HT-29 (cell line): ENCODE measurements around the gene SAC3D1. TPM values are rescaled to one million over a fixed set of nuclear protein-coding genes. Genes with fewer than 3 reads are reported as not detected.
"Not testable (repeated sequence)": the region's sequence is repeated elsewhere in the genome, so short reads cannot be mapped to it uniquely, and the experiment has no call there.

ENCODE experiments used
- DNase-seq: peaks from one replicate; pipeline ENCODE4 v3.0.0-alpha.2; 2015; ENCODE audit warnings: low spot score
- total RNA-seq: library from RNA; depleted of rRNA; stranded (reverse); fragments of >200 nt; shearing (Covaris generic); gene quantifications from 2 replicates; pipeline ENCODE4 v1.2.3, GENCODE V29; 2014

The SAC3D1 gene
- total RNA-seq, 1 experiment from 2014 or later: 52.4 TPM

- not testable (repeated sequence) for DNase-seq
Observed at GRCh38 chr11:65023502-65023901, 17.5 kb upstream of the SAC3D1 start.

DNA sequence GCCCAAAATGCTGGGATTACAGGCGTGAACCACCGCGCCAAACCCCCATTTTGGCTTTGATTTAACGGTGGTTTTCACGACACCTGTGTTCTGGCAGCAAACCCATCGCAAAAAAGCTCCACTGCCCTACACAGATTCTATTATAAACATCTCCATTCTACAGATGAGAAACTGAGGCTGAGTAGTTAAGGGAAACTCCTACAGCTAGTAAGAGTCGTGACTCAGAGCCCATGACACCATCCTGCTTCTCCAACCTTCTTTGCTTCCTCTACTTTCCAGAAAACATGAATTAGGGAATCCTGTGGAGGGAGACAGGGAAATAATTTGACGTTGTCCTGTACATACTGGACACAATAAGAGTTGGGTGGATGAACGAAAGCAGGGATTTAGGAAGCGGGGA is 14.2 kb upstream of the SAC3D1 start:
- DNase-seq: no peak

DNA sequence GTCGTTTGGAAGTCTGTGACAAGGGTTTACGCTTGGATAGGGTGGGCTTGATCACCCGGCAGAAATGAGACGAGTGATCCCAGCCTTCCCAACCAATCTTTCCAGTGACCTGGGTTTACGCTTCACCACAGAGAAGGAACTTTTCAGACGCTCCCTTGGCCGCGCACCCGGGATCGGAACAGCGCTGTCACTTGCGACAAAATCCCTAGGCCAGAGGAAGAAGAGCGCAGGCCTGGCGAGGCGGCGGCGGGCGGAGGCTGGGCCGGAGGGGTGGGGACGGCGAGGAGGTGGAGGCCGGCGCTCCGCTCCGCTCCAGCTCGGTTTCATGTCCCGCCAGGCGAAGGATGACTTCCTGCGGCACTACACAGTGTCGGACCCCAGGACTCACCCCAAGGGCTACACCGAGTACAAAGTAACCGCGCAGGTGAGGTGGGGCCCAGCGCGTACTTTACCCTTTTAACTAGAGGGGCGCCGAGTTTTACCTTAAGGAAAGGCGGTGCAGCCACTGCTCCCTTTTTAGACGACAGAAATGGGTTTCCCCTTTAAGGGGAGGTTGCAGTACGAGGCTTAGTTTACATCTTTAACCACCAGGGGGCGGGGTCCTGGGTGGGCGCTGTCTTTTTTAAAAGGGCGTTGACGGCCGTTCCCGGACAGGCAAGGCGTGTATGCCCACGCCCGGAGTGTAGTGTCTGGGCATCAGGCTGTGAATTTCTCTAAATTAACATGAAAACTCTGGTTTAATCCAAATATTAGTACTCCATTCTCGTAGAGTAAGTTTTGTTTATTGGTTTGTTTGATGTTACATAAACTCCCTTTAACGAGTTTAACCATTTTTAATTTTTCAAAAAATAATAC is 13.6 kb upstream of the SAC3D1 start, which contains the start of gene SNX15:
SNX15 (plus strand) TSS at position 227 of the 855 bp plus-strand sequence; CDS start at position 326, 99 bp downstream.
- DNase-seq: peak; percentile 99

- DNase-seq: no peak
Observed at GRCh38 chr11:65032216-65032615, 8.8 kb upstream of the SAC3D1 start.

DNA sequence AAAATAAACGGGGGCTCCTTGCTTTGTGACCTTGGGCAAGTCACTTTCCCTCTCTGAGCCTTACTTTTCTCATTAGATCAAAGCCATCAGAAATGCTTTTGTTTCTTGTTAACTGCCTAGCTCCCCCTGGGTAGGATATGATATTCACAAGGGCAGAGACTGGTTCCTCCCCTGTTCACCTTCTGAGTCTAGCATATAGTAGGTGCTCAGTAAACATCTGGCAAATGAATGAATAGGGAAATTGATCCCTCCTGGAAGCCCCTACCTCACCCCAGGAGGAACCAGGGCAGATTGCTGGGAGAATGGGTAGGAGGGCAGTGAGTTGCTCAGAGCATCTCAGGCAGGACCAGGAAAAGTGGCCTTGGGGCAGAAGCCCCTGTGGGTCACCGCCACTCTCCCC is 6.6 kb upstream of the SAC3D1 start:
- DNase-seq: no peak

DNA sequence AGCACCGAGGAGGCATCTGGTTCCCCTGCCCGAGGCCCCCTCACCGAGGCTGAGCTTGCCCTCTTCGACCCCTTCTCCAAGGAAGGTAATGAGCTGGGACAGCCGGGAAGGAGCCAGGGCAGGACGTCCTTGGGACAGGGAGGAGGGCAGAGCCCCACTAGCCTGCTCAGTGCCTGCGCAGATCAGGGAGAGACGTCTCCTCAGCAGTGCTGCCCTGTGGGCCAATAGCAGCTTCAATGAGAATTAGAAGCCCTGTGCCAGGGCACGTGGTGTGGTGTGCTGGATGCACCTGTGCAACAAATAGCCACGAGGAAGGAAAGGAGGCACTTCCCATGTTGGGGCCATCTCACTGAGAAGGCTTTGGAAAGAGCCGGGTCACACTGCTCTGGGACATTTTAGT is 5.4 kb upstream of the SAC3D1 start:
- no peak for DNase-seq

GRCh38 chr11:65036931-65037330 is 4.1 kb upstream of the SAC3D1 start:
- DNase-seq: peak; percentile 22

- DNase-seq: no peak
Observed at GRCh38 chr11:65040520-65040846, 527 bp upstream of the SAC3D1 start.

- DNase-seq: no peak
Observed at GRCh38 chr11:65042891-65043290, 1.9 kb downstream of the SAC3D1 start.

- DNase-seq: no peak
Observed at GRCh38 chr11:65043881-65044501, 3.0 kb downstream of the SAC3D1 start.

DNA sequence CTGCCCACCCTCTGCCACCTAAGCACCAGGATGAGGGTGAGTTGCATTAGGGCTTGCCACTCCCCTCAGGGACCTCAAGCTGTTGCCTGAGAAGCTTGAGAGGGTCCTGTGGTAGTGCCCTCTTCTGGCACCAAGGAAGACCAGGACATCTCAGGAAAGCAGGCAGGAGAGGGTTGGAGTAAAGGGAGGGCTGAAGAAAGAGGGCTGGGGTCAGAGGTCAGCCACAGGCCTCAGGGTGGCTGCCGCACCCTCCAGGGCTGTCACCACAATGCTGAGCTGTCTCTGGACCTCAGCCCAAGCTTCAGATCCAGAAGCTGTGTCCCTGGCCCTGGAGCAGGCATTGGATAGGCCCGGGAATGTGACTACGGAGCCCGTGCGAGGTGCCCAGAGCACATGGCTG is 4.1 kb downstream of the SAC3D1 start:
- DNase-seq: no peak

DNA sequence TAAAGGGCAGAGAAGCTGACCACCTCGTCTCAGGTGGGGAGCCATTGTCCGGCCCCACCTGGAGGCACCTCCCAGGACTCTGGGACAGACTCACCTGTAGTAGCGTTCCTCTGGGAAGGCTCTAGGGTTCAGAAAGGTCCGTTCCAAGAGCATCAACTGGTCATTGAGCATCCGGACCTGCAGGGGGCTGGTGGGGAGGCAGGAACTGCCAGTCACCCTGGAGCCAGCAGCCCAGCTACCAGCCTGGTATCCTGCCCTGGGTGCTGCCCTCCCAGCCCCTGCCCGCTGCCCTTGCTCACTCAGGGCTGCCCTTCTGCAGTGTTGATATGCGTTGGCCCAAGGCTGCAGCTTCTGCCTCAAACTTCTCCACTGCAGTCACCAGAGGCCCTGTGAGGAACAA is 4.7 kb downstream of the SAC3D1 start:
- DNase-seq: no peak

- no peak for DNase-seq
Observed at GRCh38 chr11:65047581-65048422, 6.8 kb downstream of the SAC3D1 start.

DNA sequence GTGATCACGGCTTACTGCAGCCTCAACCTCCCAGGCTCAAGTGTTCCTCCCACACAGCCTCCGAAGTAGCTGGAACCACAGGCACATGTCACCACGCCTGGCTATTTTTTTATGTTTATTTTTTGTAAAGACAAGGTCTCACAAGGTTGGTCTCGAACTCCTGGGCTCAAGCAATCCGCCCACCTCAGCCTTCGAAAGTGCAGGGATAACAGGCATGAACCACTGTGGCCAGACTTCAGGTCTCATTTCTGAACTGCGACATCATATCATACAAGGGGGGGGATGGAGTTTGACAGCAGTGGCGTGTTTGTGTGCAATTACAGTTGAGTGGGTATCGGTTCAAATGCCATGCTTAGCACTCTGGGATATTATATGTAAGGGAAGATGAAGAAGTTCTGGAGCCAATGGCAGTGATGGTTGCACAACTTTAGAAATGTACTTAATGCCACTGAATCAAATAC is 10.4 kb downstream of the SAC3D1 start:
- DNase-seq: no peak

DNA sequence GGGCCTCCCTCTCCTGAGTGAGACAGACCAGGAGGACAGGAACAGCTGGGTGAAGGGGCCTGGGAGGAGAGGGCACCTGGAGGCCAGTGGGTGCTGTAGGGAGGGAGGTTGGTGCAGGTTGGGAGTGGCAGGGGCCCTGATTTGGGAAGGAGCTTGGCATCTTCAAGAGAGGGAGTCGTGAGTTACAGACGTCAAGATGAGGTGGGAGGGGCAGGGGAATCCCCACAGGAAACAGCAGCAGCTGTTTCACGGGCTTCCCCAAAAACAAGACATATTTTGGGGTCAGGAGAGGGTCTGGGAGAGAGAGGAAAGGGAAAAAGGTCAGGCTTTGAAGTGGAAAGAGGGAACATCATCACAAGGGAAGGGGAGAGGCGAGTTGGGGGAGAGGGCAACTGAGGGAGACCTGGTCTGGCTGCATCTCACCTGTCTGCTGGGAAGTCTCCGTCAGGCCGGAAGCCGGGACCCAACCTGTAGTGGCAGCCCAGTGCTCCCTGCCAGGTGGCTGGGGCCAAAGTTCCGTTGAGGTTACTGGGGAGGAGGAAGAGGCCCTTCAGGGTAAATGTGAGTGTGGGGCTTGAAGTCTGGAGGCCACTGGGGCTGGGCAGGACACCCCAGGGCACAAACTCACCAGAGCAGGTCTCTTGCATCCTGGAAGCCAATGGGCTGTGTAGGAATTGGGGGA is 13.0 kb downstream of the SAC3D1 start:
- no peak for DNase-seq

DNA sequence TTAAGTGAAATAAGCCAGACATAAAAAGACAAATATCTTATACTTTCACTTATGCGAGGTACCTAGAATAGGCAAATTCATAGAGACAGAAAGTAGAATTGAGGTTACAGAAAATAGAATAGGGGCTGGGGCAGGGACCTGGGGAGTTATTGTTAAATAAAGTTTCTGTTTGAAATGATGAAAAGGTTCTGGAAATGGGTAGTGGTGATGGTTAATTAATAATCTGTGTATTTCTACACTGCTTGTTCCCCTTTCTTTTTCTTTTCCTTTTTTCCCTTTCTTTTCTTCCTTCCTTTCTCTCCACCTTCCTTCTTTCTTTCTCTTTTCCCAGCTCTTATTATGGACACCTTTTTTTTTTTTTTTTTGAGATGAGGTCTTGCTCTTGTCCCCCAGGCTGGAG is 14.5 kb downstream of the SAC3D1 start:
- no peak for DNase-seq

DNA sequence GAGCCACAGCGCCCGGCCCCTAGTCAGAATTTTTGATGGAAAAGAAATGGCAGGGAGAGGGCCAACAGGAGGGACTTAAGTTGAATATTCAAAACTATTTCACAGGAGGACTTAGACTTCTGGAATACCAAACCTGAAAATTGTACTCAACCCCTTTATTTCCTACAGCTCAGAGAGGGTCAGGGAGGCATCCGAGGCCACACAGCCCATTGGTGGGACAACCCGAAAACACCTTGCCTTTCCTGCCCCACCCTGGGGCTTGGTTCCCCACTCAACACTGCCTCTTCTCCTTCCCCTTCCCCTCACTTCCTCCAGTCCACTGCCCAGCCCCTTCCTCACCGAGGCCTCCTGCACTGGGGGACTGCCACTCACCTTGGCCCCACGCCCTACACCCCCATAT is 16.0 kb downstream of the SAC3D1 start:
- no peak for DNase-seq

- DNase-seq: no peak
Observed at GRCh38 chr11:65057526-65057925, 16.5 kb downstream of the SAC3D1 start.

- no peak for DNase-seq
Observed at GRCh38 chr11:65058012-65058411, 17.0 kb downstream of the SAC3D1 start.

DNA sequence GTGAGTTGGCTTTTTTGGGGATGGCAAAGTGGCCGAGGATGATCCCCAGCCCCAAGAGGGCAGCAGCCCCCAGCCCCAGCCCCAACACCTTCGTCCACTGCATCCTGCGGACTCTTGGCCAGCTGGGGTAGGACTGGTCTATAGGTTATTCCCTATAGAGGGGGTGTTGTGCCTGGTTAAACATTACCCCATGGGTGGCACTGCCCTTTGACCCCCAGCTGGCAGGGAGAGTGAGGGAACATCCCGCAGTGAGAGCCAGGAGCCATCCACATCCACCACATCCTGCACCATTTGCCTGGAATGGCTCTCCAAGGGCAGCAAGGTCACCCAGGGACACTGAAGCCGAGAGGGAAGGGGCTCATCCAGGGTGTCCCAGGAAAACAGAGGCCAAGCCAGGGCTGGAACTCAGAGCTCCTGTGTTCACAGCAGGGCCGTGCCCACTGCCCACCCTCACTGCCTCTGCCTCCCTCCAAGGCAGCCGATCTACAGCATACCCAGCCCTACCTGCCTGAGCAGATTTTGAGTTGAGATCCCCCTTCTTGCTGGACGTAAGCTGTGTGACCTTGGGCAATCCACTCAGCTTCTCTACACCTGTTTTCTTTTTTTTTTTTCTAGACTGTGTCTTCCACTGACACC is 17.5 kb downstream of the SAC3D1 start, which contains the start of gene NAALADL1:
NAALADL1 (minus strand) TSS at position 135 of the 636 bp plus-strand sequence; CDS start at position 103, 32 bp downstream.
- DNase-seq: no peak

GRCh38 chr11:65059523-65059922 is 18.5 kb downstream of the SAC3D1 start:
- DNase-seq: no peak
